Activated T-cell treated with anti-CD3 and anti-CD28 coated beads for 48 hours (primary cell): ENCODE measurements around the gene AKIP1.
"Not testable (repeated sequence)": the region's sequence is repeated elsewhere in the genome, so short reads cannot be mapped to it uniquely, and the experiment has no call there.

Experiments used
- DNase-seq: peaks from one replicate; pipeline ENCODE4 v3.0.0-alpha.2; 2020; ENCODE audit warnings: low read depth

Gene AKIP1

GRCh38 chr11:8911029-8911823 is at the start of gene AKIP1:
AKIP1 (plus strand) TSS chr11:8911189; CDS start chr11:8911450, 261 bp downstream.
- peak; percentile 89 for DNase-seq

DNA sequence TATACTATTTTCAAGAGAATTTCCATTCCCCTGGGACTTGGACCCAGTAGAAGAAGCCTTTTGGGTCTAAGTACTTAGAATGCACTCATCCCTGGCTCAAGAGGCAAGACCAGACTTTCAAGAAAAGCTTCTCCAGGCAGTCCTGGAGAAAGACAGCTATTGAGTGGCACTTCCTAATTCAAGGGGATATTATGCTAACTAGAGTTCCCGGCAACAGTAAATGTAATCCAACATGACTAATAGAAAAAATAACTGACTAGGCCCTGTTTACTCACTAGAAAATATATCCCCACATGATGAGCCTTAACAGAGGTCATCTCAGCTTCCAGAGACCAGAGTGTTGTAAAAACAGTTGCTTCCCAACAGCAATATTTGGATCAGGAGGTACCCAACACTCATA is 47.2 kb upstream of the AKIP1 start:
- DNase-seq, result no peak

- DNase-seq, result no peak
These were observed 45.7 kb upstream of the AKIP1 start for GRCh38 chr11:8865304-8865703.

- no peak for DNase-seq
These were observed 44.0 kb upstream of the AKIP1 start for GRCh38 chr11:8867035-8867434.

DNA sequence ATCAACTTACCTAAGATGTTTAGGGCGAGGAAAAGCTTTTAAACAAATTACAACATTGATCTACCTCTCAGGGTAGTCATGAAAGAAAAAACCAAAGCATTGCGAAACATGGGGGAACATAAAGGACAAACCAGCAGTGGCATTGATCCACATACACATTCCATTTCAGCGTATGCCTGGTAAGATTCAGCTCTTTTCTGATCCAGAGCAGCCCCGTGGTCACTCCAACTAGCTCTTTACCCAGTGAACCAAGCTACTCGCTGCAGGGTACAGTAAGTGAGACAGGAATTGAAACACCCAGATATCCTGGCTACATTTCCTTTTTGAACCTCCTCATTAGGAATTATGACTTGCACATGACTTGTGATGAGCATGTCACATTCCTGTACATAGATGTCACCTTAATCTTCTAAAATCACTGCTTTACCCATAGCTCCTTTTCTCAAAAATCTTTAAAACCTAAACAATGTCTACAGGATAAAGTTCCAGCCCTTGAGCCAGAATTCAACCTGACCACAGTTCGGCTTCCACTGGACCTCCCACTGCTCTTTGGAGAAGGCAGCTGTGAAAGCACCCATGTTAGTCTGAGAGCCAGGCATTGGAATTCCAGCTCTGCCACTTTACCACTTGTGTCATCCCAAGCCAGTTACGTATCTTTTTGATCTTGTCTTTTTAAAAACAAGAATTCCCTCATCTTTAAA is 42.9 kb upstream of the AKIP1 start:
- DNase-seq, result no peak

DNA sequence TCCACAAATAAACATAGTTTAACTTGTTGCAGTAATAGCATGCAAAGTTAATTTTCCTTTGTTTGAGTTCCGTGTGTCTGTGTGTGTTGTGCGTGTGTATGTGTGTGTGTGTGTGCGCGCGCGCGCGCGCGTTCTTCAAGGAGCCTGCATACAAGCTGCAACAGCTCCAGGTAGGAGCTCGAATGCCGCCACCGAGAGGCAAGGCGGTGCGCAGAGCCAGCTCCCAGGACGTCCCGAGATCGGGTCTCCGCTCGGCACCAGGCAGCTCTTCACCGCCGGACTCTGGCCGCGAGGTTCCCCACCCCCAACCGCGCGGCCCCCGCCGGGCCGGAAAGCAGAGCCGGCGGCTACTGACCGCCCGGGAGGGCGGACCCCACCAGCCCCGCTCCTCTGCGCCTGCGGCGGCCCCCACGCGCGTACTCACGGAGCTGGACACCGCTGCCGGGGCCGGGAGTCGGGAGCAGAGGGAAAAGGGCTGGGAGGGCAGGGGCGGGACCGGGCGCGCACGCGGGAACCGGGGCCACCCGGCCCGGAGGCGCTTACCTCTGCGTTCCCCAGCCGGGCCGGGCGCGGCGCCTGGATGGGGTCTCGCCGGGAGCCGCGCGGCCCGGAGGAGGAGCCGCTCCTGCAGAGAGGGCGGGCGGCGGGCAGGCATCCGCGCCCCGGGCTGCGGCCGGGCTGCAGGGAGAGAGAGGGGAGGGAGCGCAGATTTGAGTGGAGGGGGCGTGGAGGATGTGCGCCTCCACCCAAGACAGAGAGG is 40.4 kb upstream of the AKIP1 start:
- DNase-seq, result peak; percentile 5

DNA sequence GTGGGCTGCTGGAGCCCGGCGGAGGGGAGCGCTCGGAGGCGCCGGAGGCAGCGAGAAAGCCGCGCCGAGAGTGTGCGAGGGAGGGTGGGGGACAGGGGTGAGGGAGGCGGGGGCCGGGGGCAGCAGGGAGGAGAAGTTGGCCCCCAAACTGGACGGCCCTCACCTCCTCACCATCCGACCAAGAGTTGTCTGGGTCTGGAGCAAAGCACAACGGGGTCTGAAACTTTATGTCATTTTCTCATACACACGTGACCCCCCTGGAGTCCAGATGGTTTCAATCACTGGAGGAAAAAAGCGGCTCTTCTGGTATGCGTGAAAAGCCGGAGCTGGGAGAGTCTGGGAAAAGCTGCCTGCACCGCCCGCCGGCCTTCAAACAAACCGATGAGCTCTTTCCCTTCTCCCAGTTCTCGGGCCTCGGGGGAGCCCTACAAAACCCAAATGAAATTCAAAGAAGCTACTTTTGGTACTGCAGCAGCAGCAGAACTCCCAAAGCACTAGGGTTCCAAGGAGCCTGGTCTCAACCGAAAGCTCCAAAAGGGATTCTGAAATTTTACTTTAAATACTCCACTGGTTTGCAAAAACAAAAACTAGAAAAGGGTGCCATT is 39.7 kb upstream of the AKIP1 start:
- DNase-seq, result no peak

GRCh38 chr11:8871962-8872361 is 39.0 kb upstream of the AKIP1 start:
- DNase-seq, result no peak

DNA sequence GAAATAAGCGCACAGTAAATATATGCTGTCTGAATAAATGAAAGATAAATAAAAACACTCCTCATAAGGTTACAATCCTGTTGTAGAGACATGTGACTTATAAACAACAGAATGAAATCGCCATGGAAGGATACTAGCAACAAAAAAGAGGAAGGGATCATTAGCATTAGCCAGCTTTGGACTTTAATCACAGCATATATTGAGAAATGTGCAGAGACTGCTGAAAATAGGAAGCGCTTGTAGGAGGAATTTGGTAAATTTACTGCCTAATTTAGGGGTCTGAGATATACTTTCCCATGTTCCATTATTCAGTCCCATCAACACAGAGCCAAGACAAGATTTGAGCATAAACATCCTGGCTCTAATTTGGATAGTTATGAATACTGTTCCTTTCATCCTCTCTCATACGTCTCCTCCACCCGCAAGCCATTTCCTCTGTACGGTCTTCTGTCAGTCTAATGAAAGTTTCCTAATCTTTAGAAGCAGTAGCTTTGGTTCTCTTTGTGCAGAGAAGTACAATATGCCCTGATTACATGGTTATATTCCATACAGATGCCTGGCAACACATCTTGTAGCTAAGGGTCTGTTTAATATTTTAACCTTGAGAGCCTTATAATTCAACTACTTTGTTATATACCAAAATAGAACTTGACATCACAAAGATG is 37.1 kb upstream of the AKIP1 start:
- no peak for DNase-seq

GRCh38 chr11:8878771-8879170 is 32.2 kb upstream of the AKIP1 start:
- no peak for DNase-seq

DNA sequence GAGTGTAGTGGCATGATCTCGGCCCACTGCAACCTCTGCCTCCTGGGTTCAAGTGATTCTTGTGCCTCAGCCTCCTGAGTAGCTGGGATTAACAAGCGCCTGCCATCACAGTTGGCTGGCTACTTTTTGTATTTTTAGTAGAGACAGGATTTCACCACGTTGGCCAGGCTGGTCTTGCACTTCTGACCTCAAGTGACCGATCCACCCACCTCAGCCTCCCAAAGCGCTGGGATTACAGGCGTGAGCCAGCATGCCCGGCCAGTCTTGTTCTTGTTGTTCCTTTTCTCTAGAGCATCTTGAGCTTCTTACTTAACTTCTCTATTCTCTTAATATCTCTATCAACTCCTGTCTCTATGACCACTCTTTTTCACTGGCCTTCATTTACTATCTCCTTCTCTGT is 29.4 kb upstream of the AKIP1 start:
- not testable (repeated sequence) for DNase-seq

DNA sequence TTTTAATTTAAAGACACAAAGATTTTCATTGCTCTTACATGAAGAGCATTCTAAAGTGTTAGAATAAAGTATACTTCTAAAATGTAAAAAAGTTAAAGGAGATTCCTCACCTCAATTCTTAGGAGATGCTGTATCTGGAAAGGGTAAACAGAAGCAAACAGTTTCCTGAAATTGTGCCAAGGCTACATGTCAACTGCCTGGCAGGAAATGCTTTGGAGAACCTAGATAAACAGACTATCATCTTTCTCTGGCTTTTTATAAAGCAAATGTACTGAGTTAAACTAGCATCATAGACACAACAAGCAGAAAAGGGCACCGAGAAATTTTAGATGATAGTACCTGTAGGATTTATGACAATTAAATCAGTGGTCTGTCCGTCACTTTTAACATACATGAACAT is 24.7 kb upstream of the AKIP1 start:
- DNase-seq, result no peak

DNA sequence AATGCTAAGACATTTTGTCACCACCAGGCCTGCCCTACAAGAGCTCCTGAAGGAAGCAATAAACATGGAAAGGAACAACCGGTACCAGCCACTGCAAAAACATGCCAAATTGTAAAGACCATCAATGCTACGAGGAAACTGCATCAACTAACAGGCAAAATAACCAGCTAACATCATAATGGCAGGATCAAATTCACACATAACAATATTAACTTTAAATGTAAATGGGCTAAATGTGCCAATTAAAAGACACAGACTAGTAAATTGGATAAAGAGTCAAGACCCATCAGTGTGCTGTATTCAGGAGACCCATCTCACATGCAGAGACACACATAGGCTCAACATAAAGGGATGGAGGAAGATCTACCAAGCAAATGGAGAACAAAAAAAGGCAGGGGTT is 19.8 kb upstream of the AKIP1 start:
- not testable (repeated sequence) for DNase-seq

DNA sequence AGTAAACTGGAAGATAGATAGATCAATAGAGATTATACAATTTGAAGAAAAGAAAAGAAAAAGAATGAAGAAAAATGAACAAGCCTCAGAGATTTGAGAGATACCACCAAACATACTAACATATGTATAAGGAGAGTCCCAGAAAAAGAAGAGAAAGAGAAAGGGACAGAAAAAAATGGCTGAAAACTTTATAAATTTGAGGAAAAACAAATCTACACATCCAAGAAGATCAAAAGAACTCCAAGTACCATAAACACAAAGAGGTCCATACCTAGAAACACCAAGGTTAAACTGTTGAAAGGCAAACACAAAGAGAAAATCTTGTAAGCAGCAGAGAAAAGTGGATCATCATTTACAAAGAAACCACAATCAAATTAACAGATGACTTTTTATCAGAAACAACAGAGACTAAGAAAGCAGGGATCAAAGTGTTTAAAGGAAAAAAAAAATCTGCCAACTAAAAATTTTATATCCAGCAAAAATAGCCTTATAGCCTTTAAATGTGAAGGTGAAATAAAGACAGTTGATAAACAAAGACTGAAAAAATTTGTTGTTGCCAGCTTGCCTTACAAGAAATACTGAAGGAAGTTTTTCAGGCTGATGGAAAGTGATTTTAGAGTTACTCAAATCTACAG is 11.8 kb upstream of the AKIP1 start:
- no peak for DNase-seq

GRCh38 chr11:8905528-8906165 is 5.3 kb upstream of the AKIP1 start:
- no peak for DNase-seq

GRCh38 chr11:8907116-8907515 is 3.9 kb upstream of the AKIP1 start:
- no peak for DNase-seq

GRCh38 chr11:8908099-8908498 is 2.9 kb upstream of the AKIP1 start:
- DNase-seq, result no peak

DNA sequence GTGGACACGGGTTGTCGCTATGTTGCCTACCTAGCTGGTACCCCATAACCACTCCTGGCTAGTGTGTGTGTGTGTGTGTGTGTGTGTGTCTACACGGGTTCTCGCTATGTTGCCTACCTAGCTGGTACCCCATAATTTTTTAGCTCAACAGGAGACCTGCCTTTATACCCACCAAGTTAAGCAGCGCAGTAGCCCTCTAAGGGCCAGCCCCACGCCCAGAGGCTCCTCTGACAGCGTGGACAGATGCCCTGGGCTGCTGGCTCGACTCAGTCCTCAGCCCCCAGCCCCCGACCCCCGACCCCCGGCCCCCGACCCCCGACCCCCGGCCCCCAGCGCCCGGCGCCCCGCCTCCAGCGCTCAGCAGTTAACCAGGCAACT is 351 bp upstream of the AKIP1 start:
- DNase-seq, result no peak

DNA sequence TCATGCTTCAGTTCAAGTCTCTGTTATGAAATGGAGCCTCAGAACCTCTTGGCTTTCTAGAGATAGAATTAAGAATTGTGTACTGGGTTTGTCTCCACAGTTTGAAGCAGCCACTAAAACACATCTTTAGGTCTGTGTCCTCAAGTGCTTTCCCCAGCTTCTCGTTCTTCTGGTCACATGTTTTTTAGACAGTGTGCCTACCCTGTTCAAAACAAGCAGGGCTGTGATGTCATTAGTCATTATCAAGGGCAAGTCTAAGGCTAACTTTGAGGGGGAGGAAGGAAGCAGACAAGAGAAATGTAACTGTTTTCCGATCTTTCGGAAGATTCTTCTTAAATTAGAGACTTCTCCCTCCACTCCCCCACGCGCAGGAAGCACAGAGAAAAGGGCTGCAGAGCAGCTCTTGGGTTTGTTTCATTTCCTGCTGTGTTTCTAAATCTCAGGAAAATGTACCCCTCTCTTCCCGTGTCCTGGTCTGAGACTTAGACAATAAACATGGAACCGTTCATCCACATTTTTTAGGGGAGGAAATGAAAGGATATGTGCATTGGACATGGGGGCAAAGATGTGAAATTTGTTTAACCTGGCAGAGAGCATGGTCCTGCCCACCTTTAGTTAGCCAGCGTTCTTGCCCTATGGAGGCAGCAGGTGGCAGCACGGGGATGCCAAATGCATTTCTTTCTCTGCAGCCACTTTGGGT is 3.1 kb downstream of the AKIP1 start:
- DNase-seq, result peak; percentile 26

GRCh38 chr11:8914661-8915018 is 3.7 kb downstream of the AKIP1 start:
- DNase-seq, result no peak
